GM15510 (cell line): ENCODE results near the gene SPCS1.

Experiments
- POLR2A ChIP-seq: IDR thresholded peaks from 3 replicates; pipeline ENCODE4 v1.6.1; 2011; ENCODE audit warnings: borderline replicate concordance; ENCODE audit not compliant: insufficient read length; ENCODE audit errors: extremely low read depth

Gene SPCS1

GRCh38 chr3:52705688-52706686, at the start of gene SPCS1, which contains the start of gene GLT8D1:
Gene SPCS1 (plus strand): TSS chr3:52706106. CDS start chr3:52706247, 141 bp downstream.
Gene GLT8D1 (minus strand): TSS chr3:52705791. CDS start chr3:52700460, 5,331 bp downstream.
- peak; percentile 59 for TF ChIP-seq POLR2A

DNA sequence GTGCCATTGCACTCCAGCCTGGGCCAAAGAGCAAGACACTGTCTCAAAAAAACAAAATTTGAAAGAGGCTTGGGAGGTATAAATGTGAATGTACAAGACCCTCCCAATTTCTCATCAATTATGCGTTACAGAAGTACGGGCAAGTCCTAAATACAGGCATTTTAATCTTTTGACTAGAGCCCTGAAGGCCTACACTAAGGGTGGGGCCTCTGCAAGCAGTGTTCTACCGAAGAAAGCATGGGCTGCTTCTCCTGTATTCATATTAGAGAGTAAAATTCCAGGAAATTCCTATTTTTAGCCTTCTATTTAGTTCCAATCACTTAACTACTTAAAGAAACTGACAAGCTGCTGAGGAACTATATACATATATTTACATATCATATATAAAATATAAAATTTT, 45.9 kb upstream of the SPCS1 start:
- TF ChIP-seq POLR2A: no peak

GRCh38 chr3:52663098-52663497, 42.8 kb upstream of the SPCS1 start:
- TF ChIP-seq POLR2A: no peak

GRCh38 chr3:52670621-52671521, 35.0 kb upstream of the SPCS1 start:
- no peak for TF ChIP-seq POLR2A

- TF ChIP-seq POLR2A: no peak
Measured at GRCh38 chr3:52671676-52672075, 34.2 kb upstream of the SPCS1 start.

DNA sequence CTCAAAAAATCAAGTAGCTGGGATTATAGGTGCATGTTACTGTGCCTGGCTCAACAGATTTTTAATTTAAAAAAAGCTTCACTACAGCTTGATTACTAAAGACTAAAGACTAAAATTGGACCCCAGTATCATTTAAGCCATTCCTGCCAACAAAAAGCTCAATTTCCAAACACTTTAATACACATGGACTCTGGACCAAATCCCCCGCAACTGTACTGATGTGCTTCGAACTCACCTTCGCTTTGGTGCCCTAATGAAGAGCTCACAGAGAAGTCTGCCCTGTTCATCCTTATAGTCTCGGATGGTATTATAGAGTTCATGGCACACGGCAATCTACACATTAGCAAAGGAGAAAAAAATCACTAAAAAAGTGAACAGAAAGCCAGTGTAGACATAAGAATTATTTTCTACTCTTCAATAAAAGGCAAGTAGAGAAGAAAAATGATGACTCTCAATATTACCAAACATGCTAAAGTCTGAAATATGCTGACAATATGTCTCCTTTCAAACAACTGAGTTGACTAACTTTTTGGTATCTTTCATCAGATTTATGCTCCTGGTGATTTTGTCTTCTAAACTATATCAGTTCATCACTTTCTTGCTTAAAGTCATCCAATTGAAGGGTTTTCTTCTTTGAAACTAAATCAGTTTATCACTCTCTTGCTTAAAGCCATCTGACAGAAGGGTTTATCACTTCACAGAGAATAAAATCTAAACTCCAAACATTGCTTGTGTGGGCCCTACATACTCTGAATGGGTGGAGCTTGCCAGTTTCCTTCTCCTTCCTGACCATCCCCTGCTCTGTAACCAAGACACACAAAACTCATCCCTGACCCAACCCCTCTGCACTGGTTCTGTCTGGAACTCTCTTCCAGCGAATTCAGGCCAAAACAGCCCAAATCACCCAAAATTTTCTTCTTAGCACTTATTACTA, 27.4 kb upstream of the SPCS1 start:
- no peak for TF ChIP-seq POLR2A

- no peak for TF ChIP-seq POLR2A
Measured at GRCh38 chr3:52679199-52679538, 26.7 kb upstream of the SPCS1 start.

- no peak for TF ChIP-seq POLR2A
Measured at GRCh38 chr3:52679811-52680210, 26.1 kb upstream of the SPCS1 start.

- TF ChIP-seq POLR2A: no peak
Measured at GRCh38 chr3:52681596-52681995, 24.3 kb upstream of the SPCS1 start.

- TF ChIP-seq POLR2A: no peak
Measured at GRCh38 chr3:52682016-52682415, 23.9 kb upstream of the SPCS1 start.

DNA sequence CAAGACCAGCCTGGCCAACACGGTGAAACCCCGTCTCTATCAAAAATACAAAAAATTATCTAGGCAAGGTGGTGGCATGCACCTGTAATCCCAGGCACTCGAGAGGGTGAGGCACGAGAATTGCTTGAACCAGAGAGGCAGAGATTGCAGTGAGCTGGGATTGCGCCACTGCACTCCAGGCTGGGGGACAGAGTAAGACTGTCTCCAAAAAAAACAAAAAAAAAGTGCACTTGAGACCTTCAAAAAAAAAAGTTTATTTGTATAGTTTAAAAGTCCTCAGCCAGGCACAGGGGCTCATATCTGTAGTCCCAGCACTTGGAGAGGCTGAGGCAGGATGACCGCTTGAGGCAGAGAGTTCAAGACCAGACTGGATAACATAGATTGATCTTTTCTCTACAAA, 22.3 kb upstream of the SPCS1 start:
- no peak for TF ChIP-seq POLR2A

DNA sequence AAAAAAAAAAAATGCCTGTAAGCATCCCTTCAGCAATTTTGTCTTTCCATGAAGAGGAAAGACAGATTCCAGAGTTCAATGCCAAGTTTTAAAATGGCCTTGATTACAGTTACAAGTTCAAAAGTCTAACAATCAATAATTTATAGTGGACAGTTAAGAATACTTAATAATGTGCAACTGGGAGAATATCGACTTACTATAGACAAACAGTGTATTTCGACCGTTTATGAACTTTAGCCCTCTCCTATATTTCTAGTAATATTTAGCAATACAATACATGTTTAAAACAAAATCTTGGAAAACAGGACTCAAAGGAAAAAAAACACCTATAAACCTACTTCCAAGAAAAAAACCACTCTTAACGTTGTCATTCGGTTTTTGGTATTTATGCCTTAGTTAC, 21.7 kb upstream of the SPCS1 start:
- no peak for TF ChIP-seq POLR2A

GRCh38 chr3:52685285-52685708, 20.6 kb upstream of the SPCS1 start:
- TF ChIP-seq POLR2A: no peak
